H1 (cell line): ENCODE data around the gene NR3C2. TPM values are rescaled to one million over a fixed set of nuclear protein-coding genes. Genes with fewer than 3 reads are reported as not detected.

ENCODE experiments used
- CTCF ChIA-PET: fragments of 300-600 bp; sonication (Branson Sonifier 250); formaldehyde crosslinking; loops from one replicate; lab custom pipeline; 2021; ENCODE audit not compliant: partially characterized antibody; lab: Charles Lee
- POLR2A ChIA-PET: fragments of 300-600 bp; sonication (Branson Sonifier 250); formaldehyde crosslinking; loops from one replicate; lab custom pipeline; 2021; ENCODE audit warnings: inconsistent platforms; ENCODE audit not compliant: partially characterized antibody; lab: Charles Lee
- DNase-seq, 2 experiments: peaks; one replicate each; pipeline versions ENCODE4 v3.0.0 to v3.0.0-alpha.2; 2010 to 2022; ENCODE audit warnings: low spot score in 2 of 2, low read depth in 1 of 2, mixed read lengths in 1 of 2
- FAIRE-seq: peaks from 2 replicates; lab custom pipeline; 2011; peaks lifted over from hg19 to GRCh38; lab: Jason Lieb, UNC
- H2AFZ ChIP-seq: 2 replicates; pipeline ENCODE4 v1.8.1; 2012; ENCODE audit warnings: low read length, inconsistent platforms
- H2AK5ac ChIP-seq: 2 replicates; pipeline ENCODE4 v1.6.1; 2013; ENCODE audit warnings: low read depth, low read length
- H2BK120ac ChIP-seq: replicated peaks from 2 replicates; pipeline ENCODE3; 2013; ENCODE audit warnings: low read depth, low read length, inconsistent platforms
- H2BK12ac ChIP-seq: 2 replicates; pipeline ENCODE4 v1.6.1; 2013; ENCODE audit warnings: low read depth, low read length
- H2BK15ac ChIP-seq: 2 replicates; pipeline ENCODE4 v1.6.1; 2013; ENCODE audit warnings: low read length
- H2BK20ac ChIP-seq: 2 replicates; pipeline ENCODE4 v1.6.1; 2013; ENCODE audit warnings: low read length
- H2BK5ac ChIP-seq: 2 replicates; pipeline ENCODE4 v1.6.1; 2013; ENCODE audit warnings: low read depth, low read length
- H3K14ac ChIP-seq: 2 replicates; pipeline ENCODE4 v1.6.1; 2013; ENCODE audit warnings: inconsistent platforms; ENCODE audit not compliant: insufficient read length
- H3K18ac ChIP-seq: 2 replicates; pipeline ENCODE4 v1.6.1; 2013; ENCODE audit warnings: low read length; ENCODE audit errors: extremely low read depth
- H3K23ac ChIP-seq: 2 replicates; pipeline ENCODE4 v1.6.1; 2013; ENCODE audit warnings: inconsistent platforms; ENCODE audit not compliant: insufficient read length
- H3K23me2 ChIP-seq: 2 replicates; pipeline ENCODE4 v1.6.1; 2013; ENCODE audit warnings: low read depth, low read length
- H3K27ac ChIP-seq: 2 replicates; pipeline ENCODE4 v1.6.1; 2011; ENCODE audit warnings: low read depth, low read length, inconsistent platforms
- H3K27me3 ChIP-seq, 4 experiments: replicated peaks in 1 of 4; 1 replicate in 1 of 4; 2 replicates in 3 of 4; pipeline versions ENCODE4 v1.6.1 to v1.8.1; 2011 to 2013; ENCODE audit warnings: low read length in 3 of 4, mild to moderate bottlenecking in 3 of 4, inconsistent platforms in 2 of 4, mixed read lengths in 2 of 4, moderate library complexity in 1 of 4; ENCODE audit not compliant: control insufficient read depth in 3 of 4, insufficient read depth in 3 of 4; ENCODE audit errors: extremely low read depth in 1 of 4
- H3K36me3 ChIP-seq, 4 experiments: 2 replicates each; pipeline versions ENCODE4 v1.6.1 to v1.8.1; 2011 to 2013; ENCODE audit warnings: mild to moderate bottlenecking in 4 of 4, low read length in 3 of 4, moderate library complexity in 2 of 4, control low read depth in 1 of 4, inconsistent platforms in 1 of 4; ENCODE audit not compliant: insufficient read depth in 4 of 4, control insufficient read depth in 2 of 4
- H3K4ac ChIP-seq: replicated peaks from 2 replicates; pipeline ENCODE3; 2013; ENCODE audit warnings: low read length, low read depth, mixed read lengths, inconsistent platforms; ENCODE audit not compliant: insufficient read length
- H3K4me1 ChIP-seq, 4 experiments: replicated peaks in 1 of 4; 1 replicate in 1 of 4; 2 replicates in 3 of 4; pipeline versions ENCODE4 v1.6.1 to v1.8.1; 2011 to 2013; ENCODE audit warnings: low read length in 3 of 4, inconsistent platforms in 2 of 4, mixed read lengths in 1 of 4; ENCODE audit not compliant: insufficient read depth in 4 of 4, control insufficient read depth in 3 of 4
- H3K4me2 ChIP-seq, 2 experiments: 2 replicates each; pipeline versions ENCODE4 v1.6.1 to v1.8.1; 2011 to 2013; ENCODE audit warnings: low read depth in 2 of 2, low read length in 2 of 2, control low read depth in 1 of 2, inconsistent platforms in 1 of 2, mild to moderate bottlenecking in 1 of 2; ENCODE audit not compliant: insufficient read depth in 1 of 2
- H3K4me3 ChIP-seq, 4 experiments: fragments of 200-600, 300-600 bp in 1 of 4; sonication (generic), shearing (Covaris generic), sonication (Bioruptor Twin) in 1 of 4; 2 replicates each; pipeline versions ENCODE4 v1.5.1 to v1.8.1; 2011 to 2016; ENCODE audit warnings: low read length in 4 of 4, low read depth in 3 of 4, control low read depth in 2 of 4, inconsistent platforms in 2 of 4, mild to moderate bottlenecking in 2 of 4, mixed read lengths in 1 of 4, moderate library complexity in 1 of 4; ENCODE audit not compliant: insufficient read depth in 2 of 4; ENCODE audit errors: extremely low read depth in 1 of 4
- H3K56ac ChIP-seq: replicated peaks from 2 replicates; pipeline ENCODE3; 2013; ENCODE audit warnings: low read depth, mild to moderate bottlenecking, mixed read lengths, low read length, inconsistent platforms; ENCODE audit not compliant: insufficient read length
- H3K79me1 ChIP-seq: 2 replicates; pipeline ENCODE4 v1.6.1; 2013; ENCODE audit warnings: low read depth, low read length, control low read depth
- H3K79me2 ChIP-seq, 2 experiments: 2 replicates each; pipeline versions ENCODE4 v1.6.1 to v1.8.1; 2012 to 2013; ENCODE audit warnings: low read length in 2 of 2, mild to moderate bottlenecking in 2 of 2, inconsistent platforms in 1 of 2; ENCODE audit not compliant: insufficient read depth in 2 of 2, control insufficient read depth in 1 of 2
- H3K9ac ChIP-seq, 4 experiments: replicated peaks in 1 of 4; 1 replicate in 1 of 4; 2 replicates in 3 of 4; pipeline versions ENCODE4 v1.6.1 to v1.8.1; 2011 to 2013; ENCODE audit warnings: low read depth in 3 of 4, low read length in 3 of 4, control low read depth in 2 of 4, mild to moderate bottlenecking in 2 of 4, moderate library complexity in 2 of 4, inconsistent platforms in 1 of 4; ENCODE audit errors: extremely low read depth in 1 of 4
- H3K9me3 ChIP-seq, 2 experiments: 2 replicates each; pipeline versions ENCODE4 v1.6.1 to v1.8.1; 2012 to 2013; ENCODE audit warnings: mild to moderate bottlenecking in 2 of 2, moderate library complexity in 2 of 2, control low read depth in 1 of 2, inconsistent platforms in 1 of 2, low read depth in 1 of 2, low read length in 1 of 2, mixed read lengths in 1 of 2; ENCODE audit not compliant: insufficient read depth in 2 of 2
- H4K20me1 ChIP-seq, 2 experiments: replicated peaks in 1 of 2; 2 replicates each; pipeline versions ENCODE3 to v1.8.1; 2011 to 2013; ENCODE audit warnings: inconsistent platforms in 2 of 2, low read length in 2 of 2, mild to moderate bottlenecking in 1 of 2; ENCODE audit not compliant: insufficient read depth in 2 of 2, control insufficient read depth in 1 of 2
- H4K5ac ChIP-seq: 2 replicates; pipeline ENCODE4 v1.6.1; 2013; ENCODE audit warnings: low read length, low read depth, mixed read lengths, inconsistent platforms; ENCODE audit not compliant: insufficient read length
- H4K8ac ChIP-seq: 2 replicates; pipeline ENCODE4 v1.8.0; 2013; ENCODE audit warnings: mild to moderate bottlenecking, moderate library complexity, low read length, inconsistent platforms; ENCODE audit not compliant: insufficient read depth; ENCODE audit errors: extremely low read depth
- H4K91ac ChIP-seq: replicated peaks from 2 replicates; pipeline ENCODE3; 2013; ENCODE audit warnings: low read length, mixed read lengths, inconsistent platforms; ENCODE audit not compliant: insufficient read length
- BCL11A ChIP-seq, 2 experiments: IDR thresholded peaks; one replicate each; pipeline ENCODE4 v1.6.1; 2011; ENCODE audit warnings: low read depth in 2 of 2, low read length in 2 of 2, mild to moderate bottlenecking in 2 of 2
- CEBPB ChIP-seq: IDR thresholded peaks from 2 replicates; pipeline ENCODE4 v1.6.1; 2012; ENCODE audit warnings: low read depth, low read length
- CTCF ChIP-seq, 3 experiments: IDR thresholded peaks; 1 replicate in 2 of 3; 2 replicates in 1 of 3; pipeline versions ENCODE4 v1.5.1 to v1.6.1; 2011; ENCODE audit warnings: low read length in 3 of 3, mild to moderate bottlenecking in 3 of 3, inconsistent platforms in 2 of 3, low read depth in 1 of 3, moderate library complexity in 1 of 3; ENCODE audit not compliant: insufficient read depth in 1 of 3; ENCODE audit errors: control extremely low read depth in 1 of 3
- EGR1 ChIP-seq: IDR thresholded peaks from 2 replicates; pipeline ENCODE4 v1.6.1; 2011; ENCODE audit warnings: low read depth, low read length, borderline replicate concordance
- HDAC6 ChIP-seq: IDR thresholded peaks from one replicate; pipeline ENCODE4 v1.7.1; 2012; ENCODE audit warnings: low read depth, mild to moderate bottlenecking, inconsistent platforms, low read length, moderate library complexity
- KDM5A ChIP-seq: fragments of 200-600 bp; IDR thresholded peaks from 2 replicates; pipeline ENCODE4 v1.7.1; 2012; ENCODE audit warnings: mild to moderate bottlenecking, low read length, inconsistent platforms, mixed read lengths
- YY1 ChIP-seq: IDR thresholded peaks from 2 replicates; pipeline ENCODE4 v1.6.1; 2011; ENCODE audit warnings: low read depth, mild to moderate bottlenecking, low read length
- WGBS, 2 experiments: shearing (Covaris generic) in 1 of 2; methylation state at CpG; one replicate each; pipeline versions ENCODE4 v1.1.6 to v1.1.7; 2013 to 2015; ENCODE audit warnings: low lambda C conversion rate in 2 of 2, mixed read lengths in 2 of 2, inconsistent platforms in 1 of 2, low coverage in 1 of 2, missing lambda C conversion rate in 1 of 2; ENCODE audit not compliant: insufficient replicate concordance in 2 of 2, insufficient coverage in 1 of 2, insufficient read length in 1 of 2; ENCODE audit errors: extremely low coverage in 1 of 2, missing lambda C conversion rate in 1 of 2; 5-methylcytosine and 5-hydroxymethylcytosine counted together
- polyA plus RNA-seq, 7 experiments: library from polyadenylated mRNA; depleted of rRNA in 3 of 7; stranded (reverse) in 5 of 7; unstranded in 2 of 7; fragments of >200 nt in 5 of 7; fragments of 200-250 nt in 2 of 7; gene quantifications; 1 replicate in 5 of 7; 2 replicates in 1 of 7; 4 replicates in 1 of 7; pipeline versions ENCODE4 v1.2.1 to v1.2.3, GENCODE V29; 2011 to 2013; ENCODE audit warnings: missing spikeins in 2 of 7, mixed read lengths in 2 of 7
- total RNA-seq: library from RNA; stranded (reverse); fragmentation: NEBNext Ultra II Directional; extraction: Animal tissue kit (Norgen Biotek cat#: 25700); gene quantifications from 2 replicates; pipeline ENCODE4 v1.2.1, GENCODE V29; 2021

NR3C2 gene
- total and polyA plus RNA-seq, 2 of the 8 experiments (the other 6 are each of a cell fraction or from before 2014, with no cell fraction given): 0.80 to 3.9 TPM

- Histone ChIP-seq H3K18ac (no peak overlapping the region), H3K79me2 (no peaks in the 10 kb centered on the region), H2BK5ac (no peak overlapping the region), H3K4me1 (no peaks in the 10 kb centered on the region), H4K8ac (no peak overlapping the region), H3K56ac (no peak overlapping the region), H3K4me2 (no peak overlapping the region), H3K23me2 (no peaks in the 10 kb centered on the region), H2AFZ (no peak overlapping the region), H3K4ac (no peak overlapping the region), H2AK5ac (no peak overlapping the region), H4K20me1 (no peaks in the 10 kb centered on the region), H2BK12ac (no peak overlapping the region), H2BK15ac (no peak overlapping the region), H3K23ac (no peak overlapping the region), H3K14ac (no peak overlapping the region), H4K5ac (no peak overlapping the region), H2BK20ac (no peak overlapping the region), H3K27me3 (no peaks in the 10 kb centered on the region), H3K9me3 (no peaks in the 10 kb centered on the region), H3K79me1 (no peaks in the 10 kb centered on the region), H3K9ac (no peak overlapping the region), H3K36me3 (no peaks in the 10 kb centered on the region), H2BK120ac (no peak overlapping the region), H3K27ac (no peak overlapping the region), H4K91ac (no peak overlapping the region), H3K4me3 (no peak overlapping the region)
- DNase-seq: no peak
- CTCF ChIA-PET: no interaction called here
- 90% methylated on average over 3 of the region's 3 CpGs; no CpG with 5 or more reads in 1 of the 2 experiments for WGBS, 2 experiments
- no peak for TF ChIP-seq KDM5A
- TF ChIP-seq EGR1: no peak
- no peak for TF ChIP-seq CEBPB
- no peak for TF ChIP-seq HDAC6
- TF ChIP-seq CTCF (IDR thresholded peaks at IDR 0.05; ENCODE audit: control extremely low read depth in 1 of 3, insufficient read depth in 1 of 3, low read depth in 1 of 3, low read length in 3 of 3): no peak
- TF ChIP-seq YY1: no peak
- TF ChIP-seq BCL11A (IDR thresholded peaks at IDR 0.05; ENCODE audit: low read depth in 2 of 2, low read length in 2 of 2): no peak
- POLR2A ChIA-PET: no interaction called here
- FAIRE-seq: no peak
Measured at GRCh38 chr4:148216321-148216720, 225.9 kb downstream of the NR3C2 start.
